ENCODE measurements around the gene SLC35G2.
"Not testable (repeated sequence)": the region's sequence is repeated elsewhere in the genome, so short reads cannot be mapped to it uniquely, and the experiment has no call there.

- TF ChIP-seq, protein P1, sequence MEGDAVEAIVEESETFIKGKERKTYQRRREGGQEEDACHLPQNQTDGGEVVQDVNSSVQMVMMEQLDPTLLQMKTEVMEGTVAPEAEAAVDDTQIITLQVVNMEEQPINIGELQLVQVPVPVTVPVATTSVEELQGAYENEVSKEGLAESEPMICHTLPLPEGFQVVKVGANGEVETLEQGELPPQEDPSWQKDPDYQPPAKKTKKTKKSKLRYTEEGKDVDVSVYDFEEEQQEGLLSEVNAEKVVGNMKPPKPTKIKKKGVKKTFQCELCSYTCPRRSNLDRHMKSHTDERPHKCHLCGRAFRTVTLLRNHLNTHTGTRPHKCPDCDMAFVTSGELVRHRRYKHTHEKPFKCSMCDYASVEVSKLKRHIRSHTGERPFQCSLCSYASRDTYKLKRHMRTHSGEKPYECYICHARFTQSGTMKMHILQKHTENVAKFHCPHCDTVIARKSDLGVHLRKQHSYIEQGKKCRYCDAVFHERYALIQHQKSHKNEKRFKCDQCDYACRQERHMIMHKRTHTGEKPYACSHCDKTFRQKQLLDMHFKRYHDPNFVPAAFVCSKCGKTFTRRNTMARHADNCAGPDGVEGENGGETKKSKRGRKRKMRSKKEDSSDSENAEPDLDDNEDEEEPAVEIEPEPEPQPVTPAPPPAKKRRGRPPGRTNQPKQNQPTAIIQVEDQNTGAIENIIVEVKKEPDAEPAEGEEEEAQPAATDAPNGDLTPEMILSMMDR (IDR thresholded peaks at IDR 0.05; ENCODE audit: poor library complexity), result not testable (repeated sequence)
- not testable (repeated sequence) for TF ChIP-seq EZH2 (IDR thresholded peaks at IDR 0.05; ENCODE audit: borderline replicate concordance); EZH2phosphoT487 (IDR thresholded peaks at IDR 0.05; ENCODE audit: low read depth, severe bottlenecking, unreplicated experiment)
Observed at GRCh38 chr3:136900694-136901093, 81.8 kb downstream of the SLC35G2 start.

Data from hepatocyte (in vitro differentiated cells).